Lower lobe of right lung (tissue), 2 donors: ENCODE data around the gene SAP30L. TPM values are rescaled to one million over a fixed set of nuclear protein-coding genes. Genes with fewer than 3 reads are reported as not detected.

Source experiments
- ATAC-seq, 2 donors: fragments of 200-7000 bp; cut with Tn5 transposase; one replicate each; pipeline ENCODE4 v1.9.1; 2020 to 2022; ENCODE audit warnings: mild to moderate bottlenecking in 2 of 2, moderate library complexity in 2 of 2
- DNase-seq: peaks from one replicate; pipeline ENCODE4 v3.0.0-alpha.2; 2020
- H3K27ac ChIP-seq: fragments of 200-600 bp; one replicate; pipeline ENCODE4 v1.8.0; 2022
- H3K27me3 ChIP-seq: fragments of 200-600 bp; one replicate; pipeline ENCODE4 v1.8.0; 2022; ENCODE audit warnings: low read depth
- H3K36me3 ChIP-seq: fragments of 200-600 bp; one replicate; pipeline ENCODE4 v1.8.0; 2022; ENCODE audit warnings: mild to moderate bottlenecking
- H3K4me1 ChIP-seq: fragments of 200-600 bp; one replicate; pipeline ENCODE4 v1.8.0; 2022
- H3K4me3 ChIP-seq: fragments of 200-600 bp; one replicate; pipeline ENCODE4 v1.8.0; 2022; ENCODE audit warnings: mild to moderate bottlenecking
- H3K9me3 ChIP-seq: fragments of 200-600 bp; one replicate; pipeline ENCODE4 v1.8.0; 2022
- CTCF ChIP-seq: fragments of 200-600 bp; IDR thresholded peaks from one replicate; pipeline ENCODE4 v1.8.0; 2022; ENCODE audit warnings: antibody characterized with exemption, mild to moderate bottlenecking
- intact Hi-C: fragments of 100-400 bp; cut with DNase I; formaldehyde crosslinking; loops from one replicate; pipeline ENCODE4 v1.11.0; 2022
- total RNA-seq: library from RNA; stranded (reverse); fragmentation: NEBNext Ultra II Directional; extraction: Animal tissue kit (Norgen Biotek cat#: 25700); gene quantifications from one replicate; pipeline ENCODE4 v1.2.1, GENCODE V29; 2021
- donor health status: DM: no; HTN: yes; CAD: no; lungs with severe emphysema.

The SAP30L gene
- total RNA-seq, 1 donor from 2014 or later = 43.2 TPM

GRCh38 chr5:154505567-154505966 is 59.8 kb downstream of the SAP30L start:
- Histone ChIP-seq H3K36me3 (no peaks in the 10 kb centered on the region), H3K27ac (no peak overlapping the region), H3K4me3 (no peak overlapping the region), H3K27me3 (no peaks in the 10 kb centered on the region), H3K4me1 (no peaks in the 10 kb centered on the region), H3K9me3 (no peaks in the 10 kb centered on the region)
- ATAC-seq (no peak), DNase-seq (no peak)
- intact Hi-C loops = no loop called here
- no peak for TF ChIP-seq CTCF

- no peak overlapping the region for H3K27ac ChIP-seq
- no peaks in the 10 kb centered on the region for H3K27me3 ChIP-seq
- ATAC-seq (no peak), DNase-seq (no peak)
- no peaks in the 10 kb centered on the region for H3K4me1 ChIP-seq
- no peak for TF ChIP-seq CTCF
- H3K9me3 ChIP-seq = no peaks in the 10 kb centered on the region
- H3K4me3 ChIP-seq = no peak overlapping the region
- H3K36me3 ChIP-seq = no peaks in the 10 kb centered on the region
- intact Hi-C loops = no loop called here
These were observed 60.4 kb downstream of the SAP30L start for GRCh38 chr5:154506049-154506715.

- no peak overlapping the region for H3K4me3 ChIP-seq
- DNase-seq = no peak
- TF ChIP-seq CTCF = no peak
- intact Hi-C loops = no loop called here
- H3K27ac ChIP-seq = no peak overlapping the region
- H3K27me3 ChIP-seq = no peaks in the 10 kb centered on the region
- no peaks in the 10 kb centered on the region for H3K4me1 ChIP-seq
- H3K36me3 ChIP-seq = no peaks in the 10 kb centered on the region
- no peak for ATAC-seq
- H3K9me3 ChIP-seq = no peaks in the 10 kb centered on the region
These were observed 60.9 kb downstream of the SAP30L start for GRCh38 chr5:154506716-154507080.

- no peak for DNase-seq
- TF ChIP-seq CTCF = no peak
- Histone ChIP-seq H3K27me3 (no peaks in the 10 kb centered on the region), H3K36me3 (no peaks in the 10 kb centered on the region), H3K4me3 (no peak overlapping the region), H3K27ac (no peak overlapping the region), H3K9me3 (no peaks in the 10 kb centered on the region), H3K4me1 (no peaks in the 10 kb centered on the region)
- ATAC-seq = no peak
- intact Hi-C loops = no loop called here
These were observed 62.3 kb downstream of the SAP30L start for GRCh38 chr5:154508114-154508513.

- Histone ChIP-seq H3K9me3 (no peaks in the 10 kb centered on the region), H3K27ac (no peak overlapping the region), H3K27me3 (no peaks in the 10 kb centered on the region), H3K4me3 (no peak overlapping the region), H3K36me3 (no peaks in the 10 kb centered on the region), H3K4me1 (no peaks in the 10 kb centered on the region)
- intact Hi-C loops = no loop called here
- no peak for TF ChIP-seq CTCF
- DNase-seq = no peak
- ATAC-seq = no peak
These were observed 64.2 kb downstream of the SAP30L start for GRCh38 chr5:154509784-154510555.

Other genes with a start within 250 kb of the SAP30L start
- gene HAND1, start 32.2 kb downstream of the SAP30L start, total RNA-seq = 0.21 TPM